ENCODE measurements around the gene CDK5RAP1.
"Not testable (repeated sequence)": the region's sequence is repeated elsewhere in the genome, so short reads cannot be mapped to it uniquely, and the experiment has no call there.

Gene CDK5RAP1, protein sequence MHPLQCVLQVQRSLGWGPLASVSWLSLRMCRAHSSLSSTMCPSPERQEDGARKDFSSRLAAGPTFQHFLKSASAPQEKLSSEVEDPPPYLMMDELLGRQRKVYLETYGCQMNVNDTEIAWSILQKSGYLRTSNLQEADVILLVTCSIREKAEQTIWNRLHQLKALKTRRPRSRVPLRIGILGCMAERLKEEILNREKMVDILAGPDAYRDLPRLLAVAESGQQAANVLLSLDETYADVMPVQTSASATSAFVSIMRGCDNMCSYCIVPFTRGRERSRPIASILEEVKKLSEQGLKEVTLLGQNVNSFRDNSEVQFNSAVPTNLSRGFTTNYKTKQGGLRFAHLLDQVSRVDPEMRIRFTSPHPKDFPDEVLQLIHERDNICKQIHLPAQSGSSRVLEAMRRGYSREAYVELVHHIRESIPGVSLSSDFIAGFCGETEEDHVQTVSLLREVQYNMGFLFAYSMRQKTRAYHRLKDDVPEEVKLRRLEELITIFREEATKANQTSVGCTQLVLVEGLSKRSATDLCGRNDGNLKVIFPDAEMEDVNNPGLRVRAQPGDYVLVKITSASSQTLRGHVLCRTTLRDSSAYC

GRCh38 chr20:33401184-33401920 lies at the start of gene CDK5RAP1:
CDK5RAP1 (minus strand) TSS chr20:33401519; CDS start chr20:33397064, 4,455 bp downstream.
- DNase-seq = peak; percentile 79 to 93

GRCh38 chr20:33450867-33451266 lies 49.5 kb upstream of the CDK5RAP1 start:
- no peak for DNase-seq

DNA sequence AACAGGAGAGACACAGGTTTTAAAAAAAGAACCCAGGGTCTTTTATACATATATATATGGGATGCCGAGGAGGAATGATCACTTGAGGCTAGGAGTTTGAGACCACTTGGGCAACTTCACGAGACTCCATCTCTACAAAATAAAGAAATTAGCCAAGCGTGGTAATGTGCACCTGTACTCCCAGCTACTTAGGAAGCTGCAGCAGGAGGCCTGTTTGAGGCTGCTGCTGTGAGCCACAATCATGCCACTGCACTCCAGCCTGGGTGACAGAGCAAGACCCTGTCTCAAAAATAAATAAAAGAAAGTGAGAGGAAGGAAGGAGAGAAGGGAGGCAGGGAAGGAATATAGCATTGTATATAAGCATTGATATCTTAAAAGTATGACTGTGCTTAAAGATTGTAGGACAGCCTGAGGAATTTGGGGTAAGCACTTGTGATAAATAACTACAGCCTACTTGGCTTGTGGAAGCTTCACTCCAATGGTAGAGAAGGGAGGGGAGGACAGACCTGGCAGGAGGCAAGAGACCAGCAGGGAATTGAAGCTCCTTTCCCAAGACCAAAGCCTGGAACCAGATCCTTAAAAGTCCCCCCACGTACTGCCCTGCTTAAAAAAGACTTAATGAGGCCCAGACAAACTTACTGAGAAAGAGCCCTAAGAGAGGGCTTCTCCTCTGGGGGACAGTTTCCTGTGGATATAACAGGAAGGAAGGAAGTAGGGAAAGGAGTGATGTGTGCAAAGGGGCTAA lies 44.7 kb upstream of the CDK5RAP1 start:
- DNase-seq = no peak

GRCh38 chr20:33444797-33445560 lies 43.7 kb upstream of the CDK5RAP1 start:
- DNase-seq = no peak

GRCh38 chr20:33443512-33444239 lies 42.4 kb upstream of the CDK5RAP1 start, which contains the start of gene SNTA1:
SNTA1 (minus strand) TSS chr20:33443763; CDS start chr20:33443620, 143 bp downstream.
- DNase-seq = peak; percentile 77 to 94

DNA sequence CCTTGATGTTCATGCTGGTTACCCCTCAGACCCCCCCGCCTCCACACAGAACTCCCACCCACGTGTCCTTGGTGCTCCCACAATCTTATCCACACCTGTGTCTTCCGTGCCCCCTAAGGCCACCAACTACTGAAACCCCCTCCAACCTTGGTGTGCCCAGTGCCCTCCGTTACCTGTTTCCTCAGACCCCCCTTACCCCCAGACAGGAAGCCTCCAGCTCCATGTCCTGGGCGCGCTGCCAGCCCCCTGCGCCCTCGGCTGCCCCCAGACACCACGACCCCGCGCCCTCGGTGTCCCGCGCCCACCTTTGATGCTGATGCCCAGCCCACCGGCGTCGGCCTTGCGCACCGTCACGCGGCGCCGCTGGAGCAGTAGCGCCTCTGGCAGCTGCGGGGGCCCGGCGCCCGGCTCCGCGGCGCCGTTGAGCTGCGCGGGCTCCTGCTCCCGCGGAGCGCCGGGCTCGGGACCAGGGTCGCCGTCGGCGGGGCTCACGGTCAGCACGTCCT lies 41.7 kb upstream of the CDK5RAP1 start:
- DNase-seq = no peak

- DNase-seq = no peak
These were observed 41.1 kb upstream of the CDK5RAP1 start for GRCh38 chr20:33442136-33443005.

DNA sequence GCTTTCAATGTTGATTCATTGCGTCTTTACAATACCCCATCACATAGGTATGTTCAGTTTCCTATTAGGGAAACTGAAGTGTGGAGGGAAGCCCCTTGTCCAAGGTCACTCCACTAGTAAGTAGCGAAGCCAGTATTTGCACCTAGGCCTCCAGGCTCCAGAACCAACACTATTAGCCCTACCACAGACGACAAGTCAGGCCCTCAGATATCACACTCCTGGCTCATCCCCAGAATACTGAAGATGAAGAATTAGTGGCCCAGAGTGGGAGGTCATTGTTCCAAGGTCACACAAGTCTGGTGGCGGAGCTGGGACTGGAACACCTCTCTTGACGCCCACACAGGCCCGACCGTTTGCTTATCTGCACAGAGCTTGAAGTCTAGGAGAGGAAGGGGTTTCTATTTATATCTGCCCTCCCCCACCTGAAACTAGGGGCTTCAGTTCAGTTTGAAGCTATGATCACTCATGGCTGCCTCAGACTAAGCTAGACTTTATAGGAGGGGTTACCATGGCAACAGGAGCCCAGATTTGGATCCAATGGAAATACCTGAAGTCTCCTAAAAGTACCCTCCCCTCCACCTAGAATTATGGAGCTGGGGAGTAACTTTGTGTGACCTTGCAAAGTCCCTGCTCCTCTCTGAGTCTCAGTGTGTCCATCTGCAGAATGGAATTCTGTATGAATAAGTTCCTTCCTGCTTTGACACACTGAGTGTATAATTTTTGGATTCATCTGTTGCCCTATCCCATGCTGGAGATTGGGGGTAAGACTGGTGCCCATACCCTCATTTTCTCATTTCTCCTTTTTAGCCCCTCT lies 40.0 kb upstream of the CDK5RAP1 start:
- no peak for DNase-seq

DNA sequence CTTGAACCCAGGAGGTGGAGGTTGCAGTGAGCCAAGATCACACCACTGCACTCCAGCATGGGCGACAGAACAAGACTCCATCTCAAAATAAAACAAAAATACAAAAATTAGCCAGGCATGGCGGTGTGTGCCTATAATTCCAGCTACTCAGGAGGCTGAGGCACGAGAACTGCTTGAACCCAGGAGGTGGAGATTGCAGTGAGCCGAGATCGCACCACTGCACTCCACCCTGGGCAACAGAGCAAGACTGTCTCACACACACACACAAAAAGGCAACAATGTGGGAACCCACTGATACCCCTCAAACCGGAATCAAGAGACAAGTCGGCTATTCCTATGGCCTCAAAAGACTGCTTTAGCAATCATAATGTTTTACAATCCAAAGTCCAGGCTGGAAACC lies 39.2 kb upstream of the CDK5RAP1 start:
- not testable (repeated sequence) for DNase-seq

- DNase-seq = no peak
These were observed 37.2 kb upstream of the CDK5RAP1 start for GRCh38 chr20:33438481-33438880.

GRCh38 chr20:33437141-33437911 lies 36.0 kb upstream of the CDK5RAP1 start:
- DNase-seq = peak in 1 of 2 experiments; percentile 63

DNA sequence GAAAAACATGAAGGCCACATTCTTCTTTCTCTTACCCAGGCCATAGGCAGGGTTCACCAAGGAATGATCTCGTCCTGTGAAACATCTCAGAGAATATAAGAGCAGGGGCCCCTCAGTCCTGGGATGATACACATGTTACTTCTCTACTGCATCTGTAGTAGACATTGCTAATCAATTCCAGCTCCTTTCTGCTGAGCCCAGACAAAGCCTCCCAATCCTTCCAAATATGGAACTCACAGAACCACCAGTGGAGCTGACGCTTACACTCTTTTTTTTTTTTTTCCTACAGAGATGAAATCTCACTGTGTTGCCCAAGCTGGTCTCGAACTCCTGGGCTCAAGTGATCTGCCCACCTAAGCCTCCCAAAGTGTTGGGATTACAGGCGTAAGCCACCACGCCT lies 33.1 kb upstream of the CDK5RAP1 start:
- no peak for DNase-seq

GRCh38 chr20:33433465-33434234 lies 32.3 kb upstream of the CDK5RAP1 start:
- no peak for DNase-seq

GRCh38 chr20:33431797-33432381 lies 30.6 kb upstream of the CDK5RAP1 start:
- DNase-seq = no peak

DNA sequence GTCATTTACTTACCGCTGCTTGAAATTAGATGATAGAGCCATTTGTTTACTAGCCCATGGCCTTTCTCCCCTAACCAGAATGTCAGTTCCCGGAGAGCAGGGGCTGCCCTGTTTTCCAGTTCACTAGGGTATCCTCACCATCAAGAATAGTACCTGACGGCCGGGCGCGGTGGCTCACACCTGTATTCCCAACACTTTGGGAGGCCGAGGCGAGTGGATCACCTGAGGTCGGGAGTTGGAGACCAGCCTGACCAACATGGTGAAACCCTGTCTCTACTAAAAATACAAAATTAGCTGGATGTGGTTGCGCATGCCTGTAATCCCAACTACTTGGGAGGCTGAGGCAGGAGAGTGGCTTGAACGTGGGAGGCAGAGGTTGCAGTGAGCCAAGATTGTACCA lies 22.6 kb upstream of the CDK5RAP1 start:
- DNase-seq = not testable (repeated sequence)

- no peak for DNase-seq
These were observed 22.0 kb upstream of the CDK5RAP1 start for GRCh38 chr20:33423141-33423834.

All from NCI-H446 (cell line).